Measurements from ENCODE around the gene HSDL1.

DNA sequence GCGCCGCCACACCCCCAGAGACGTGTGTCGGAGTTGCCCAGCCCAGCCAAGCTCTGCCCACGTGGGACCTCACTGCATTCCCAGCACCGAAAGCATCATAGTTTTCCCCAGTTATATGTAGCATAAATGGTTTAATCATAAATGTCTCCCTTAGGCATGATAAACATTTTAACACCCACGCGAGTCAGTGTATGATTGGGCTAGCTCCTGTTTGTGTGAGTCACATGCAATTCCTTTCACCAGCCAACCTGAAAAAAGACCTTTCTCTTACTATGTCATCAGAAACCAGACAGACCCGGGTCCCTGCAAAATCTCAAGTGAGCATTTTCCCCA is 32.7 kb upstream of the HSDL1 start:
- TF ChIP-seq, protein P1, sequence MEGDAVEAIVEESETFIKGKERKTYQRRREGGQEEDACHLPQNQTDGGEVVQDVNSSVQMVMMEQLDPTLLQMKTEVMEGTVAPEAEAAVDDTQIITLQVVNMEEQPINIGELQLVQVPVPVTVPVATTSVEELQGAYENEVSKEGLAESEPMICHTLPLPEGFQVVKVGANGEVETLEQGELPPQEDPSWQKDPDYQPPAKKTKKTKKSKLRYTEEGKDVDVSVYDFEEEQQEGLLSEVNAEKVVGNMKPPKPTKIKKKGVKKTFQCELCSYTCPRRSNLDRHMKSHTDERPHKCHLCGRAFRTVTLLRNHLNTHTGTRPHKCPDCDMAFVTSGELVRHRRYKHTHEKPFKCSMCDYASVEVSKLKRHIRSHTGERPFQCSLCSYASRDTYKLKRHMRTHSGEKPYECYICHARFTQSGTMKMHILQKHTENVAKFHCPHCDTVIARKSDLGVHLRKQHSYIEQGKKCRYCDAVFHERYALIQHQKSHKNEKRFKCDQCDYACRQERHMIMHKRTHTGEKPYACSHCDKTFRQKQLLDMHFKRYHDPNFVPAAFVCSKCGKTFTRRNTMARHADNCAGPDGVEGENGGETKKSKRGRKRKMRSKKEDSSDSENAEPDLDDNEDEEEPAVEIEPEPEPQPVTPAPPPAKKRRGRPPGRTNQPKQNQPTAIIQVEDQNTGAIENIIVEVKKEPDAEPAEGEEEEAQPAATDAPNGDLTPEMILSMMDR (IDR thresholded peaks at IDR 0.05; ENCODE audit: low read depth, low read length): no peak
- TF ChIP-seq POLR2A (IDR thresholded peaks at IDR 0.05; ENCODE audit: extremely low read depth, insufficient read length) (no peak), MYC (IDR thresholded peaks at IDR 0.05; ENCODE audit: low read depth, low read length) (no peak)
- TF ChIP-seq, protein P2, sequence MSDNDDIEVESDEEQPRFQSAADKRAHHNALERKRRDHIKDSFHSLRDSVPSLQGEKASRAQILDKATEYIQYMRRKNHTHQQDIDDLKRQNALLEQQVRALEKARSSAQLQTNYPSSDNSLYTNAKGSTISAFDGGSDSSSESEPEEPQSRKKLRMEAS (IDR thresholded peaks at IDR 0.05; ENCODE audit: low read depth, low read length): no peak
